ENCODE results near the gene PCCA.

DNA sequence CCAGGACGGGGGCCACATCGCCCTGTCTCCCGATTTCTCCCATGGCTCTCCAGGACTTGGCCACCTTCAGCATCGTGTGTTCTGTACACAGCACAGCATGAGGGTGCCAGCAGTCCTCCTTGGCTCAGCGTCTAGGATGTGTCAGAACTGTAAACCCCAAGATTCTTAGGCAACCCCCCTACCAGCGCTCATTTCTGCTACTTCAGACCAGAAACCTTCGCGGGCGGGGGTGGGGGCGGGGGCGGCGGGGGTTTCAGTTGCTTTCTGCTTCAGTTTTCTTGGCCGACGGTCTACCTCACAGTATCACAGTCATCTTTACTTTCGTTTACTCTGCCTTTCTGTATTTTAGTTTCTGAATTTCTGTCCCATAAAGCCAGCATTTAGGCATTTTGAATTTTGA, 417.3 kb downstream of the PCCA start:
- no peak for TF ChIP-seq CTCF (IDR thresholded peaks at IDR 0.05)
- no peak for TF ChIP-seq POLR2A (IDR thresholded peaks at IDR 0.05)

Data from tibial nerve (tissue), 3 donors.